H1 (cell line): ENCODE measurements around the gene MPP3. TPM values are rescaled to one million over a fixed set of nuclear protein-coding genes. Genes with fewer than 3 reads are reported as not detected.

ENCODE experiments used
- CHD1 ChIP-seq: IDR thresholded peaks from 2 replicates; pipeline ENCODE4 v1.6.1; 2012; ENCODE audit warnings: low read depth, low read length, improper control_type of control experiment
- SP1 ChIP-seq: IDR thresholded peaks from 2 replicates; pipeline ENCODE4 v1.6.1; 2011; ENCODE audit warnings: low read depth, low read length
- TAF7 ChIP-seq: optimal IDR thresholded peaks from 2 replicates; pipeline ENCODE3; 2011; ENCODE audit warnings: low read depth, mild to moderate bottlenecking, inconsistent platforms, low read length, moderate library complexity, borderline replicate concordance
- polyA plus RNA-seq, 7 experiments: library from polyadenylated mRNA; depleted of rRNA in 3 of 7; stranded (reverse) in 5 of 7; unstranded in 2 of 7; fragments of >200 nt in 5 of 7; fragments of 200-250 nt in 2 of 7; gene quantifications; 1 replicate in 5 of 7; 2 replicates in 1 of 7; 4 replicates in 1 of 7; pipeline versions ENCODE4 v1.2.1 to v1.2.3, GENCODE V29; 2011 to 2013; ENCODE audit warnings: missing spikeins in 2 of 7, mixed read lengths in 2 of 7
- total RNA-seq: library from RNA; stranded (reverse); fragmentation: NEBNext Ultra II Directional; extraction: Animal tissue kit (Norgen Biotek cat#: 25700); gene quantifications from 2 replicates; pipeline ENCODE4 v1.2.1, GENCODE V29; 2021
- TF ChIP-seq, protein P1 (sequence below): fragments of 300-600 bp; sonication (generic); IDR thresholded peaks from 2 replicates; pipeline ENCODE4 v1.7.1; 2012; ENCODE audit warnings: low read length, moderate library complexity, mild to moderate bottlenecking, inconsistent platforms; ENCODE audit not compliant: insufficient replicate concordance
- TF ChIP-seq, protein P2 (sequence below): IDR thresholded peaks from 2 replicates; pipeline ENCODE4 v1.6.1; 2011; ENCODE audit warnings: low read length, improper control_type of control experiment

The MPP3 gene
- total and polyA plus RNA-seq, 2 of the 8 experiments (the other 6 are each of a cell fraction or from before 2014, with no cell fraction given), result 3.1 to 6.1 TPM

DNA sequence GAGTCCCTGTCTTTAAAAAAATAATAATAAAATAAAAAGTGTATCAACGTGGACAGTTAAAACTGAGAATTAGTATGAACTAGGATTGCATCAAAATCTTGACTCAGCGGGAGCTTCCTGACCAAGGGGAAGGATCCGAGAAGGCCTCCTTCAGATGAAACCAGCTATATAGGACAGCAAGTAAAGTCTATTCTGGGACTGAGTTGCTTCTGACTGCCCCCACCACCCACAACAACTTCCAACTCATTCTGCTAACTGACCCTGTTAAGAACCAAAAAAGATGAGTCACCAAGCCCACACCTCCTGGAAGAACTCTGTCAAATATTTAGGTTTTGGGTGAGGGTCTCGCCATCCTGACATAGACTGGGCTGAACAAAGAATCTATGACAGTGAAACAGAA is 24.9 kb downstream of the MPP3 start (continued):
- TF ChIP-seq, protein P1, sequence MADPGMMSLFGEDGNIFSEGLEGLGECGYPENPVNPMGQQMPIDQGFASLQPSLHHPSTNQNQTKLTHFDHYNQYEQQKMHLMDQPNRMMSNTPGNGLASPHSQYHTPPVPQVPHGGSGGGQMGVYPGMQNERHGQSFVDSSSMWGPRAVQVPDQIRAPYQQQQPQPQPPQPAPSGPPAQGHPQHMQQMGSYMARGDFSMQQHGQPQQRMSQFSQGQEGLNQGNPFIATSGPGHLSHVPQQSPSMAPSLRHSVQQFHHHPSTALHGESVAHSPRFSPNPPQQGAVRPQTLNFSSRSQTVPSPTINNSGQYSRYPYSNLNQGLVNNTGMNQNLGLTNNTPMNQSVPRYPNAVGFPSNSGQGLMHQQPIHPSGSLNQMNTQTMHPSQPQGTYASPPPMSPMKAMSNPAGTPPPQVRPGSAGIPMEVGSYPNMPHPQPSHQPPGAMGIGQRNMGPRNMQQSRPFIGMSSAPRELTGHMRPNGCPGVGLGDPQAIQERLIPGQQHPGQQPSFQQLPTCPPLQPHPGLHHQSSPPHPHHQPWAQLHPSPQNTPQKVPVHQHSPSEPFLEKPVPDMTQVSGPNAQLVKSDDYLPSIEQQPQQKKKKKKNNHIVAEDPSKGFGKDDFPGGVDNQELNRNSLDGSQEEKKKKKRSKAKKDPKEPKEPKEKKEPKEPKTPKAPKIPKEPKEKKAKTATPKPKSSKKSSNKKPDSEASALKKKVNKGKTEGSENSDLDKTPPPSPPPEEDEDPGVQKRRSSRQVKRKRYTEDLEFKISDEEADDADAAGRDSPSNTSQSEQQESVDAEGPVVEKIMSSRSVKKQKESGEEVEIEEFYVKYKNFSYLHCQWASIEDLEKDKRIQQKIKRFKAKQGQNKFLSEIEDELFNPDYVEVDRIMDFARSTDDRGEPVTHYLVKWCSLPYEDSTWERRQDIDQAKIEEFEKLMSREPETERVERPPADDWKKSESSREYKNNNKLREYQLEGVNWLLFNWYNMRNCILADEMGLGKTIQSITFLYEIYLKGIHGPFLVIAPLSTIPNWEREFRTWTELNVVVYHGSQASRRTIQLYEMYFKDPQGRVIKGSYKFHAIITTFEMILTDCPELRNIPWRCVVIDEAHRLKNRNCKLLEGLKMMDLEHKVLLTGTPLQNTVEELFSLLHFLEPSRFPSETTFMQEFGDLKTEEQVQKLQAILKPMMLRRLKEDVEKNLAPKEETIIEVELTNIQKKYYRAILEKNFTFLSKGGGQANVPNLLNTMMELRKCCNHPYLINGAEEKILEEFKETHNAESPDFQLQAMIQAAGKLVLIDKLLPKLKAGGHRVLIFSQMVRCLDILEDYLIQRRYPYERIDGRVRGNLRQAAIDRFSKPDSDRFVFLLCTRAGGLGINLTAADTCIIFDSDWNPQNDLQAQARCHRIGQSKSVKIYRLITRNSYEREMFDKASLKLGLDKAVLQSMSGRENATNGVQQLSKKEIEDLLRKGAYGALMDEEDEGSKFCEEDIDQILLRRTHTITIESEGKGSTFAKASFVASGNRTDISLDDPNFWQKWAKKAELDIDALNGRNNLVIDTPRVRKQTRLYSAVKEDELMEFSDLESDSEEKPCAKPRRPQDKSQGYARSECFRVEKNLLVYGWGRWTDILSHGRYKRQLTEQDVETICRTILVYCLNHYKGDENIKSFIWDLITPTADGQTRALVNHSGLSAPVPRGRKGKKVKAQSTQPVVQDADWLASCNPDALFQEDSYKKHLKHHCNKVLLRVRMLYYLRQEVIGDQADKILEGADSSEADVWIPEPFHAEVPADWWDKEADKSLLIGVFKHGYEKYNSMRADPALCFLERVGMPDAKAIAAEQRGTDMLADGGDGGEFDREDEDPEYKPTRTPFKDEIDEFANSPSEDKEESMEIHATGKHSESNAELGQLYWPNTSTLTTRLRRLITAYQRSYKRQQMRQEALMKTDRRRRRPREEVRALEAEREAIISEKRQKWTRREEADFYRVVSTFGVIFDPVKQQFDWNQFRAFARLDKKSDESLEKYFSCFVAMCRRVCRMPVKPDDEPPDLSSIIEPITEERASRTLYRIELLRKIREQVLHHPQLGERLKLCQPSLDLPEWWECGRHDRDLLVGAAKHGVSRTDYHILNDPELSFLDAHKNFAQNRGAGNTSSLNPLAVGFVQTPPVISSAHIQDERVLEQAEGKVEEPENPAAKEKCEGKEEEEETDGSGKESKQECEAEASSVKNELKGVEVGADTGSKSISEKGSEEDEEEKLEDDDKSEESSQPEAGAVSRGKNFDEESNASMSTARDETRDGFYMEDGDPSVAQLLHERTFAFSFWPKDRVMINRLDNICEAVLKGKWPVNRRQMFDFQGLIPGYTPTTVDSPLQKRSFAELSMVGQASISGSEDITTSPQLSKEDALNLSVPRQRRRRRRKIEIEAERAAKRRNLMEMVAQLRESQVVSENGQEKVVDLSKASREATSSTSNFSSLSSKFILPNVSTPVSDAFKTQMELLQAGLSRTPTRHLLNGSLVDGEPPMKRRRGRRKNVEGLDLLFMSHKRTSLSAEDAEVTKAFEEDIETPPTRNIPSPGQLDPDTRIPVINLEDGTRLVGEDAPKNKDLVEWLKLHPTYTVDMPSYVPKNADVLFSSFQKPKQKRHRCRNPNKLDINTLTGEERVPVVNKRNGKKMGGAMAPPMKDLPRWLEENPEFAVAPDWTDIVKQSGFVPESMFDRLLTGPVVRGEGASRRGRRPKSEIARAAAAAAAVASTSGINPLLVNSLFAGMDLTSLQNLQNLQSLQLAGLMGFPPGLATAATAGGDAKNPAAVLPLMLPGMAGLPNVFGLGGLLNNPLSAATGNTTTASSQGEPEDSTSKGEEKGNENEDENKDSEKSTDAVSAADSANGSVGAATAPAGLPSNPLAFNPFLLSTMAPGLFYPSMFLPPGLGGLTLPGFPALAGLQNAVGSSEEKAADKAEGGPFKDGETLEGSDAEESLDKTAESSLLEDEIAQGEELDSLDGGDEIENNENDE, result no peak
- TF ChIP-seq SP1 (no peak), TAF7 (no peak), CHD1 (no peak)
- TF ChIP-seq, protein P2, sequence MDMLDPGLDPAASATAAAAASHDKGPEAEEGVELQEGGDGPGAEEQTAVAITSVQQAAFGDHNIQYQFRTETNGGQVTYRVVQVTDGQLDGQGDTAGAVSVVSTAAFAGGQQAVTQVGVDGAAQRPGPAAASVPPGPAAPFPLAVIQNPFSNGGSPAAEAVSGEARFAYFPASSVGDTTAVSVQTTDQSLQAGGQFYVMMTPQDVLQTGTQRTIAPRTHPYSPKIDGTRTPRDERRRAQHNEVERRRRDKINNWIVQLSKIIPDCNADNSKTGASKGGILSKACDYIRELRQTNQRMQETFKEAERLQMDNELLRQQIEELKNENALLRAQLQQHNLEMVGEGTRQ, result no peak
